Kidney epithelial cell (primary cell): ENCODE measurements around the gene MYADML2. TPM values are rescaled to one million over a fixed set of nuclear protein-coding genes. Genes with fewer than 3 reads are reported as not detected.

Experiments used
- DNase-seq: peaks from one replicate; pipeline ENCODE4 v3.0.0-alpha.2; 2010; ENCODE audit warnings: low read depth
- H3K27me3 ChIP-seq: 2 replicates; pipeline ENCODE4 v1.6.0; 2011; ENCODE audit warnings: low read length; ENCODE audit not compliant: control insufficient read depth, insufficient read depth
- H3K36me3 ChIP-seq: 2 replicates; pipeline ENCODE4 v1.5.1; 2011; ENCODE audit warnings: low read length; ENCODE audit not compliant: control insufficient read depth, insufficient read depth
- H3K4me3 ChIP-seq: 2 replicates; pipeline ENCODE4 v1.5.1; 2011; ENCODE audit warnings: low read depth, mild to moderate bottlenecking, control low read depth, low read length
- total RNA-seq: library from RNA; depleted of rRNA; stranded (reverse); fragments of >200 nt; gene quantifications from 2 replicates; pipeline ENCODE4 v1.2.3, GENCODE V29; 2015
- TF ChIP-seq, protein P1 (sequence below): IDR thresholded peaks from 2 replicates; pipeline ENCODE4 v1.5.1; 2011; ENCODE audit warnings: mild to moderate bottlenecking, moderate library complexity, low read length, control low read depth, inconsistent platforms; ENCODE audit not compliant: insufficient read depth, poor library complexity, severe bottlenecking

The MYADML2 gene
- total RNA-seq, 1 donor from 2014 or later = not detected

DNA sequence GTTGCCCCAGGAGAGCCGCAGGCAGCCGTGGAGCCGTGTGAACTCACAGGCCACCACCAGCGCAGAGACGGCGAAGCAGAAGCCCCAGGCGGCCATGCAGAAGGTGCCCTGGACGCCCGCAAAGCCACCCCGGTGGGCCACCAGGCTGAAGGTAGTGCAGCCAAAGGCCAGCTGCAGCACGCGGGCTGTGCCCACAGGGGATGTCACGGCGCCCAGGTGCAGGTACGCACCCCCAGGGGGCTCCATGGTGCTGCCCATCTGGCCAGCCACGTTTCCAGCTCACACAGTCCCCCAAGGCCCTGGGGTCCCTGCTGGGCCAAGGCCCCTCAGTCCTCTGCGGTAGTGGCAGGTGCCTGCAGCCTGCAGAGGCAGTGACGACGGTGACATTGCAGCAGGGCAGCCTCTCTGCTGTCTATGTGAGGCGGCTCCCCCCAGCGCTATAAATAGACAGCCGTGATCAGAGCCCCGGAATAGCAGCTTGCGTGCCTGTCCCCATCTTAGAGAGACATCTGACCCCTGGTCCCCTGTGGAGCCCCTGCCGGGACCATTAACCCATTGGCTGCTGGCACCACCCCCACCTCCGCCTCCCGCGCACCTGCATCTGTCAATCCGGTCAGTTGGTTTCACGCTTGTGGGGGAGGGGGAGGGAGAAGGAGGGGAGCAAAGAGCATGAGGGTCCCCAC, 5.4 kb downstream of the MYADML2 start:
- H3K4me3 ChIP-seq = no peak overlapping the region
- H3K27me3 ChIP-seq = peaks cover 39% of the 10 kb centered on the region
- no peak for DNase-seq
- H3K36me3 ChIP-seq = no peaks in the 10 kb centered on the region
- TF ChIP-seq, protein P1, sequence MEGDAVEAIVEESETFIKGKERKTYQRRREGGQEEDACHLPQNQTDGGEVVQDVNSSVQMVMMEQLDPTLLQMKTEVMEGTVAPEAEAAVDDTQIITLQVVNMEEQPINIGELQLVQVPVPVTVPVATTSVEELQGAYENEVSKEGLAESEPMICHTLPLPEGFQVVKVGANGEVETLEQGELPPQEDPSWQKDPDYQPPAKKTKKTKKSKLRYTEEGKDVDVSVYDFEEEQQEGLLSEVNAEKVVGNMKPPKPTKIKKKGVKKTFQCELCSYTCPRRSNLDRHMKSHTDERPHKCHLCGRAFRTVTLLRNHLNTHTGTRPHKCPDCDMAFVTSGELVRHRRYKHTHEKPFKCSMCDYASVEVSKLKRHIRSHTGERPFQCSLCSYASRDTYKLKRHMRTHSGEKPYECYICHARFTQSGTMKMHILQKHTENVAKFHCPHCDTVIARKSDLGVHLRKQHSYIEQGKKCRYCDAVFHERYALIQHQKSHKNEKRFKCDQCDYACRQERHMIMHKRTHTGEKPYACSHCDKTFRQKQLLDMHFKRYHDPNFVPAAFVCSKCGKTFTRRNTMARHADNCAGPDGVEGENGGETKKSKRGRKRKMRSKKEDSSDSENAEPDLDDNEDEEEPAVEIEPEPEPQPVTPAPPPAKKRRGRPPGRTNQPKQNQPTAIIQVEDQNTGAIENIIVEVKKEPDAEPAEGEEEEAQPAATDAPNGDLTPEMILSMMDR = no peak

DNA sequence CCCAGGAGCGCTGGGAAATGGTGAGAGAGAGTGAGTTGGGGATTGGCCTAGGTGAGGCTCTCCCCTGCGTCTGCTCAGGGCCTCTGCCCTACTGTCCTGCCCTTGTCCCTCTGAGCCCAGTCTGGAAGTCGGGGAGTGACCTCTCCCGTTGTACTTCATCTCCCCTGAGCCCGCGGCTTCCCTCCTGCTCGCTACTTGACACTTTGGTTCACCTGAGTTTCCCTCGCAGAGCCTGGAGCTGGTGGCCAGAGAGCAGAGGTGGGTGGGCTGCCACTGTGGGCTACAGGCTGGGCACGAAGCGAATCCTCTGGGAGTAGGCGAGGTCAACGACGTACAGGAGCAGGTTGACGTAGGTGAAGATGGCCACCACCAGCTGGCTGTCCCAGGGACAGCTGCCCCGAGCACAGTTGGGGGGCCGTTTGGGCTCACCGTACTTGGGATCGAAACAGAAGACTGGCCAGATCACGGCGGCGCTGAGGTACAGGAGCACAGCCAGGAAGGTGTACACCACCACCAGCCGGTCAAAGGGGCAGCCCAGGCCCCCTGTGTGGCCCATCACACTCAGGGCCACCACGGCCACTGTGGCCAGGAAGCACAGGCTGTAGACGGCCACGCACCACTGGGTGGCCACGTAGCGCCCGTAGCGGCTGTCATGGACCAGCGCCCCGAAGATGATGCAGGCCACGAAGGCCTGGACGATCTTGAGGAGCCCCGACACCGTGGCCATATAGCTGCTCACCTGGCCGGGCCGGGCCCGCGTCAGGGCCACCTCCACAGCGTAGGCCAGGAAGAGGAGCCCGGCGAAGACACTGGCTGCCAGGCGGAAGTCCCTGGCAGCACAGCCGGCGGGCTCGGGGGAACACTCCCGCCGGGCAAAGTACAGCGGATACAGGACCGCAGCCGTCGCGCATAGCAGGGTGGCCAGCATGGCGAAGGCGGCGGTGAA, 6.2 kb downstream of the MYADML2 start:
- H3K27me3 ChIP-seq = peaks cover 39% of the 10 kb centered on the region
- TF ChIP-seq, protein P1 = no peak
- no peak for DNase-seq
- H3K36me3 ChIP-seq = peaks cover 2% of the 10 kb centered on the region
- no peak overlapping the region for H3K4me3 ChIP-seq

DNA sequence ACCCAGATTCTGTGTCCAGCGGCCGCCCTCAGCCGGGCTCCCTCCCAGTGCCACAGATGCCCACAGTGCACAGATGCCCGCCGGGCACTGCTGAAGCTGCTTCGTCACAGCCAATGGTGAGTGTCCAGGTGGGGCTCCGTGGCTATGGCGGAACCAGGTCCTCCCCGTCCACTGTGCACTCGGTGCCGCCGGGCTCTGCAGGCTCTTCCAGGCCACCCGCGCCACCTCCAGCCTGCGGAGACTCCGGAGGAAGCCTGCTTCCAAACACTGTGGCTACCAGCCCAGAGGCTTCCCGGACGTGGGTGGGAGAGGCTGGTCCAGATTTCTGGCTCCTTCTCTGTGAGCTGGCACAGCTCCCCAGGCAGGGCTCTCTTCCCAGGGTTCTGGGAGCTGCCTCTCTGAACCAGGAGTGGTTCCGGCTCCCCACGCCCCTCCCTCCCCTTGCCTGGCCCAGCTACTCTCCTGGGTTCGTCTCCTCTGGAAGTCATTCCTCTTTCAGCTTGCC, 7.1 kb downstream of the MYADML2 start:
- TF ChIP-seq, protein P1 = no peak
- H3K4me3 ChIP-seq = no peak overlapping the region

DNA sequence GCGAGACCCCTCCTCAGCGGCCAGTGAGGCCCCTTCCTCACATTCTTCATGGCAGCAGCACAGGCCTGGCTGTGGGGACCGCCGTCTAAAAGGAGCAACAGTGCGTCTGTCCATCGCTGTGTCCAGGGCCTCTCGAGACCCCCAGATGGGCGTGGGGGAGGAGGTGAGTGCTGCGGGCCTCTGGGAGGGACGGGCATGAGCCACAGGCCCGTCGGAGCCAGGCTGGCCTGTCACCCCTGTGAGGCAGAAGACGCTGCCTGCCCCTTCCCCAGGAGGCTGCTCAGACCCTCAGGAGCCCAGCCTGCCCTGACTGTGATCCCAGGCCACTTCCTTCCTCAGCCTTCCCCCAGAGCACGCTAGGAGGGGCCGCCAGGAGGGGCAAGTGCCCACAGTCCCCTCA, 7.8 kb downstream of the MYADML2 start:
- Histone ChIP-seq H3K27me3 (peaks cover 34% of the 10 kb centered on the region), H3K36me3 (peaks cover 2% of the 10 kb centered on the region), H3K4me3 (no peak overlapping the region)
- TF ChIP-seq, protein P1 = no peak
- no peak for DNase-seq

More for the DNA sequence above, 7.1 kb downstream of the MYADML2 start:
- DNase-seq = no peak
- Histone ChIP-seq H3K36me3 (peaks cover 2% of the 10 kb centered on the region), H3K27me3 (peaks cover 39% of the 10 kb centered on the region)

DNA sequence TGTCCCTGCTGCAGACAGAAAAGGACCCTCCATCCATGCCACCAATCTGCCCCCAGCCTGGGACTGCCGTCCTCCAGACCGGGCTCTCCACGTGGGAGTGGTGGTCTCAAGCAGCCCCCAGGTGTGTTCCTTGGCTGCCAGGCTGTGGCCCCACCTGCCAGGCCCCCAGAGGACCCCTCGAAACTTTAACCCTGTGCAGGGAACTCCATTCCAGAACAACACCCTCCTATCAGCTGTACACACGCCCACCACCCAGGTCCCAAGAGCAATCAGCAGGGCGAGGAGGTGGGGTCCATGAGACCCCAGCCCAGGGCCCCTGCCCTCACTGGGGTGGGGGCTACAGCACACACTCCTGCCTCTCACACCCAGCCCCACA, 11.3 kb downstream of the MYADML2 start:
- Histone ChIP-seq H3K36me3 (peaks cover 2% of the 10 kb centered on the region), H3K4me3 (no peak overlapping the region), H3K27me3 (peaks cover 13% of the 10 kb centered on the region)
- no peak for DNase-seq
- TF ChIP-seq, protein P1 = no peak
